ENCODE data around the gene CELA2B.
"Not testable (repeated sequence)": the region's sequence is repeated elsewhere in the genome, so short reads cannot be mapped to it uniquely, and the experiment has no call there.

- not testable (repeated sequence) for TF ChIP-seq CTCF, POLR2A (IDR thresholded peaks at IDR 0.05)
These were observed 45.5 kb downstream of the CELA2B start for GRCh38 chr1:15521206-15521906.

Measured in heart left ventricle (tissue), 13 donors.